Stomach (tissue), 9 donors: ENCODE results near the gene APBA1. TPM values are rescaled to one million over a fixed set of nuclear protein-coding genes. Genes with fewer than 3 reads are reported as not detected.

ENCODE experiments used
- DNase-seq, 2 donors: peaks; one replicate each; pipeline versions ENCODE4 v3.0.0 to v3.0.0-alpha.2; 2013 to 2019
- H3K27ac ChIP-seq, 5 donors: fragments of 200-600 bp in 4 of 5; sonication (generic) in 4 of 5; one replicate each; pipeline ENCODE4 v1.5.1; 2013 to 2019; ENCODE audit warnings: mild to moderate bottlenecking in 1 of 5, moderate library complexity in 1 of 5
- H3K27me3 ChIP-seq, 3 donors: fragments of 200-600 bp; sonication (generic); one replicate each; pipeline ENCODE4 v1.5.1; 2017 to 2019; ENCODE audit warnings: mixed run types in 1 of 3
- H3K36me3 ChIP-seq, 4 donors: fragments of 200-600 bp; sonication (generic); 1 replicate in 3 of 4; 2 replicates in 1 of 4; pipeline ENCODE4 v1.5.1; 2016 to 2019
- H3K4me1 ChIP-seq, 4 donors: fragments of 200-600 bp; sonication (generic); one replicate each; pipeline ENCODE4 v1.5.1; 2016 to 2019
- H3K4me3 ChIP-seq, 4 donors: fragments of 200-600 bp; sonication (generic) in 3 of 4; one replicate each; pipeline ENCODE4 v1.5.1; 2016 to 2019; ENCODE audit warnings: mild to moderate bottlenecking in 1 of 4
- H3K9me3 ChIP-seq, 4 donors: fragments of 200-600 bp; sonication (generic); one replicate each; pipeline ENCODE4 v1.5.1; 2016 to 2019
- EP300 ChIP-seq: sonication (generic); formaldehyde crosslinking; IDR thresholded peaks from one replicate; pipeline ENCODE4 v1.6.1; 2017; ENCODE audit warnings: antibody characterized with exemption
- POLR2A ChIP-seq, 4 donors: fragments of 450-650 bp; IDR thresholded peaks; one replicate each; pipeline ENCODE4 v1.6.1; 2016; ENCODE audit warnings: antibody characterized with exemption in 4 of 4, control low read depth in 2 of 4, mild to moderate bottlenecking in 1 of 4, moderate library complexity in 1 of 4
- POLR2AphosphoS5 ChIP-seq, 3 donors: sonication (generic); formaldehyde crosslinking; IDR thresholded peaks; one replicate each; pipeline ENCODE4 v1.6.1; 2016; ENCODE audit warnings: antibody characterized with exemption in 3 of 3
- WGBS, 5 donors: extraction: QIAGEN DNeasy Blood & Tissue Kit in 3 of 5; methylation state at CpG; one replicate each; pipeline versions ENCODE4 v1.1.5 to v1.1.7; 2013 to 2018; 5-methylcytosine and 5-hydroxymethylcytosine counted together
- intact Hi-C: fragments of 100-400 bp; cut with DNase I; formaldehyde crosslinking; loops from one replicate; pipeline ENCODE4 v1.15.1; 2023; ENCODE audit warnings: low total_unique reads
- polyA plus RNA-seq, 3 donors: library from polyadenylated mRNA; stranded (reverse); fragments of 200-250 nt; gene quantifications; one replicate each; pipeline ENCODE4 v1.2.3, GENCODE V29; 2013
- total RNA-seq, 5 donors: library from RNA; depleted of rRNA; stranded (reverse); fragments of >200 nt; gene quantifications; one replicate each; pipeline versions ENCODE4 v1.1.0 to v1.2.3, GENCODE V29; 2014 to 2016
- TF ChIP-seq, protein P1 (sequence below), 7 experiments: fragments of 450-650 bp in 4 of 7; fragments of 200-600 bp in 3 of 7; sonication (generic) in 3 of 7; IDR thresholded peaks; one replicate each; pipeline ENCODE4 v1.5.1; 2016 to 2019; ENCODE audit warnings: antibody characterized with exemption in 7 of 7, control low read depth in 2 of 7, mild to moderate bottlenecking in 1 of 7
- donor health status: healthy with polysubstance abuse.
- donor health status: Bipolar disorder and iron deficiency.
- donor health status: healthy.

Gene APBA1
- total and polyA plus RNA-seq, 8 donors = 0.50 to 14.2 (median 3.2) TPM

- no peaks in the 10 kb centered on the region for H3K36me3 ChIP-seq
- H3K4me1 ChIP-seq = peaks cover 0 to 11% (median 9%) of the 10 kb centered on the region in 4 donors
- no peaks in the 10 kb centered on the region for H3K9me3 ChIP-seq
- intact Hi-C loops = no loop called here
- DNase-seq = peak in 1 of 2 donors; percentile 40
- 44 to 62% (median 47%) methylated on average over 3 of the region's 3 CpGs for WGBS, 5 donors
- no peaks in the 10 kb centered on the region for H3K27me3 ChIP-seq
- TF ChIP-seq POLR2A (IDR thresholded peaks at IDR 0.05) (no peak), EP300 (no peak), POLR2AphosphoS5 (IDR thresholded peaks at IDR 0.05) (no peak)
- TF ChIP-seq, protein P1, sequence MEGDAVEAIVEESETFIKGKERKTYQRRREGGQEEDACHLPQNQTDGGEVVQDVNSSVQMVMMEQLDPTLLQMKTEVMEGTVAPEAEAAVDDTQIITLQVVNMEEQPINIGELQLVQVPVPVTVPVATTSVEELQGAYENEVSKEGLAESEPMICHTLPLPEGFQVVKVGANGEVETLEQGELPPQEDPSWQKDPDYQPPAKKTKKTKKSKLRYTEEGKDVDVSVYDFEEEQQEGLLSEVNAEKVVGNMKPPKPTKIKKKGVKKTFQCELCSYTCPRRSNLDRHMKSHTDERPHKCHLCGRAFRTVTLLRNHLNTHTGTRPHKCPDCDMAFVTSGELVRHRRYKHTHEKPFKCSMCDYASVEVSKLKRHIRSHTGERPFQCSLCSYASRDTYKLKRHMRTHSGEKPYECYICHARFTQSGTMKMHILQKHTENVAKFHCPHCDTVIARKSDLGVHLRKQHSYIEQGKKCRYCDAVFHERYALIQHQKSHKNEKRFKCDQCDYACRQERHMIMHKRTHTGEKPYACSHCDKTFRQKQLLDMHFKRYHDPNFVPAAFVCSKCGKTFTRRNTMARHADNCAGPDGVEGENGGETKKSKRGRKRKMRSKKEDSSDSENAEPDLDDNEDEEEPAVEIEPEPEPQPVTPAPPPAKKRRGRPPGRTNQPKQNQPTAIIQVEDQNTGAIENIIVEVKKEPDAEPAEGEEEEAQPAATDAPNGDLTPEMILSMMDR (IDR thresholded peaks at IDR 0.05) = no peak
- no peak overlapping the region for H3K27ac ChIP-seq
- no peak overlapping the region for H3K4me3 ChIP-seq
These were observed 78.9 kb downstream of the APBA1 start for GRCh38 chr9:69593301-69593700.

DNA sequence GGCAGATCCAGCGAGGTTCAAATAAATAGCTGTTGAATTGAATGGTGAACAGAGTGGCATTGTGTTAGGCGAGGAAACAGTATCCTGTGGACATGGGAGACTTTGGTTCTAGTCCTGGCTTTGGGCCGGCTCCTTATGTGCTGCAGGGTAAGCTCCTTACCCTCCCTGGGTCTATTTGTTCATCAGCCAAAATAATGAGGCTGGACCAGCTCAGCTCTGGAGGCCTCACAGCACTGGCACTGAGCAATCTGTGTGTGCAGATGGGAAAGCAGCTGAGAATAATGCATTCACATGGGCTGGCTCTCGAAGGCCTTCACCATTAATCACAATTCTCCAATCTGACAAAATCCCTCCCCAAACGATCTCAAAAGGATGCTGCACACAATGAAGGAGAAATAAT lies 81.9 kb downstream of the APBA1 start:
- H3K27me3 ChIP-seq = no peaks in the 10 kb centered on the region
- intact Hi-C loops = no loop called here
- H3K9me3 ChIP-seq = no peaks in the 10 kb centered on the region
- TF ChIP-seq, protein P1 (IDR thresholded peaks at IDR 0.05) = no peak
- no peak for TF ChIP-seq POLR2AphosphoS5 (IDR thresholded peaks at IDR 0.05)
- TF ChIP-seq EP300 = no peak
- TF ChIP-seq POLR2A (IDR thresholded peaks at IDR 0.05) = no peak
- H3K36me3 ChIP-seq = no peaks in the 10 kb centered on the region
- no peak for DNase-seq
- peaks cover 0 to 11% (median 9%) of the 10 kb centered on the region in 4 donors for H3K4me1 ChIP-seq
- 82 to 92% (median 87%) methylated on average over 5 of the region's 5 CpGs for WGBS, 5 donors
- no peak overlapping the region for H3K27ac ChIP-seq
- no peak overlapping the region for H3K4me3 ChIP-seq

DNA sequence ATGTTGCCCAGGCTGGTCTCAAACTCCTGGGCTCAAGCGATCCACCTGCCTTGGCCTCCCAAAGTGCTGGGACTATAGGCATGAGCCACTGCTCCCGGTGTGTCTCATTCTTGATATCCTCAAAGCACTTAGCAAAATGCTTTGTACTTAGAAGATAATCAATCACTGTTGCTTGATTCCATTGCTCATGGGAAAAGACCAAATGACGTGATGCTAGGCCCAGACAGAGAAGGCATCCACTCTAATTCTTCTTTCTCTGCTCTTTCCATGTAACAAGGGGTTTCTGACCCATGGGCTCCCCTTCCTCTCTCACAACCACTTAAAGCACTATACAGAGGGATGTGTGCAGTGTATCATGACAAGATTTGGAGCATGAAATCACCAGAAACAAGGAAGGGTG lies 83.0 kb downstream of the APBA1 start:
- Histone ChIP-seq H3K9me3 (no peaks in the 10 kb centered on the region), H3K27ac (no peak overlapping the region), H3K4me3 (no peak overlapping the region), H3K27me3 (no peaks in the 10 kb centered on the region), H3K4me1 (peaks cover 0 to 9% (median 7%) of the 10 kb centered on the region in 4 donors), H3K36me3 (no peaks in the 10 kb centered on the region)
- no peak for DNase-seq
- intact Hi-C loops = no loop called here
- WGBS, 5 donors = 77 to 100% (median 83%) methylated on average over 3 of the region's 3 CpGs
- TF ChIP-seq, protein P1 (IDR thresholded peaks at IDR 0.05) = no peak
- TF ChIP-seq POLR2AphosphoS5 (IDR thresholded peaks at IDR 0.05) = no peak
- TF ChIP-seq EP300 = no peak
- no peak for TF ChIP-seq POLR2A (IDR thresholded peaks at IDR 0.05)

GRCh38 chr9:69585571-69585970 lies 86.6 kb downstream of the APBA1 start:
- WGBS, 5 donors = 80 to 85% (median 82%) methylated on average over 2 of the region's 2 CpGs
- no peak for DNase-seq
- peaks cover 0 to 8% (median 0%) of the 10 kb centered on the region in 4 donors for H3K4me1 ChIP-seq
- no peak overlapping the region for H3K27ac ChIP-seq
- no peaks in the 10 kb centered on the region for H3K36me3 ChIP-seq
- intact Hi-C loops = no loop called here
- no peaks in the 10 kb centered on the region for H3K9me3 ChIP-seq
- TF ChIP-seq POLR2A (IDR thresholded peaks at IDR 0.05) = no peak
- TF ChIP-seq, protein P1 (IDR thresholded peaks at IDR 0.05) = no peak
- TF ChIP-seq POLR2AphosphoS5 (IDR thresholded peaks at IDR 0.05) = no peak
- TF ChIP-seq EP300 = no peak
- no peak overlapping the region for H3K4me3 ChIP-seq
- H3K27me3 ChIP-seq = no peaks in the 10 kb centered on the region
